Calu3 (cell line): ENCODE data around the gene PSMG4. TPM values are rescaled to one million over a fixed set of nuclear protein-coding genes. Genes with fewer than 3 reads are reported as not detected.
"Not testable (repeated sequence)": the region's sequence is repeated elsewhere in the genome, so short reads cannot be mapped to it uniquely, and the experiment has no call there.

Experiments
- BruUV-seq: library from RNA; stranded (reverse); fragments of 400-500 nt; replicated peaks from 2 replicates; lab custom pipeline; 2021; lab: Mats Ljungman, UMichigan
- CTCF ChIA-PET: fragments of 300-600 bp; sonication (Branson Sonifier 250); formaldehyde crosslinking; loops from one replicate; lab custom pipeline; 2022; ENCODE audit warnings: antibody characterized with exemption; lab: Charles Lee
- DNase-seq: peaks from one replicate; pipeline ENCODE4 v3.0.0; 2022
- H3K27ac Mint-ChIP-seq: one replicate; pipeline ENCODE4 v1.8.0; 2022; ENCODE audit warnings: mixed read lengths; ENCODE audit not compliant: unreplicated experiment
- H3K27me3 Mint-ChIP-seq: one replicate; pipeline ENCODE4 v1.8.0; 2022; ENCODE audit warnings: mixed read lengths; ENCODE audit not compliant: unreplicated experiment
- H3K36me3 Mint-ChIP-seq: one replicate; pipeline ENCODE4 v1.8.0; 2022; ENCODE audit warnings: mild to moderate bottlenecking, moderate library complexity, mixed read lengths; ENCODE audit not compliant: insufficient read depth, unreplicated experiment
- H3K4me1 Mint-ChIP-seq: one replicate; pipeline ENCODE4 v1.8.0; 2022; ENCODE audit warnings: mild to moderate bottlenecking, low read depth, mixed read lengths; ENCODE audit not compliant: unreplicated experiment
- H3K4me3 Mint-ChIP-seq: one replicate; pipeline ENCODE4 v1.8.0; 2022; ENCODE audit warnings: mild to moderate bottlenecking, low read depth, moderate library complexity, mixed read lengths; ENCODE audit not compliant: unreplicated experiment
- H3K9me3 Mint-ChIP-seq: one replicate; pipeline ENCODE4 v1.8.0; 2022; ENCODE audit warnings: low read depth, mixed read lengths; ENCODE audit not compliant: unreplicated experiment
- intact Hi-C: fragments of 100-400 bp; cut with micrococcal nuclease; formaldehyde crosslinking; loops from one replicate; pipeline ENCODE4 v1.10.0; 2022; ENCODE audit not compliant: unreplicated experiment
- total RNA-seq: library from RNA; stranded (reverse); gene quantifications from 2 replicates; pipeline ENCODE4 v1.2.3, GENCODE V29; 2022
- TF ChIP-seq, protein P1 (sequence below): fragments of 200-600 bp; IDR thresholded peaks from one replicate; pipeline ENCODE4 v1.8.0; 2022; ENCODE audit warnings: antibody characterized with exemption; ENCODE audit not compliant: unreplicated experiment

Gene PSMG4
- total RNA-seq, 1 experiment from 2014 or later: 17.6 TPM

DNA sequence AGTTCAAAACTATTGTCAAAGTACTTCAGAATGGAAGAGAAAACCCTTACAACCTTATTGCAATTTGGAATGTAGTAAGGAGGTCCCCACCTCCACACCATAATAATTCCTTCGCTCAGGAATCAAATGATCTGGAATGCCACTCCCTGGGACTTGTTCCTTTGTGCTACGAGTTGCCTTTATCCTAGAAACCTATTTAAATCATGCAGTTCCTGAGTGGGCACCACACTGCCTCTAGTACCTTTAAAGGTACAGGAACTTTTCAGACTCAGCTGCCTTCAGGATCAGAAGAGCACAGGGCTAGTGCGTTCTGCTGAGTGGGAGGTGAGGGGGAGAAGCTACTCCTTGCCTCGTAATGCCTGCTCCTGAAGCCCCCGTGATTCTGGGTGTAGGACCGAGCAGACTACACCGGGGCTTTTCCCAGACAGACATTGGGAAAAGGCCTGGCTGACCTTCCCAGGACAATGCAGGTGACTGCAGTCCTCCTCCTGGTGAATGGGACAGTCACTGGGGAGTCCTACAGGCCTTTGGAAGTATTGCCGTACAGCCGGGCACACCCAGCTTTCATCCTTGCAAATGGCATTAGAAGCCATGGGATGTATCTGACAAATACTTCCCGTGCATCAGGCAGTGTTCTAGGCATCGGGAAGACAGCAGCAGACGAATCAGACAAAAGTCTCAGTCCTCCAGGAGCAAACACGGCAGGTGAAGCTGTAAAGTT lies 19.5 kb upstream of the PSMG4 start:
- Mint-ChIP-seq H3K9me3 (no peaks in the 10 kb centered on the region), H3K4me1 (no peaks in the 10 kb centered on the region), H3K4me3 (no peak overlapping the region), H3K27me3 (peaks cover 75% of the 10 kb centered on the region), H3K27ac (no peak overlapping the region), H3K36me3 (no peaks in the 10 kb centered on the region)
- no TSS peak for BruUV-seq
- intact Hi-C loops: no loop called here
- TF ChIP-seq, protein P1, sequence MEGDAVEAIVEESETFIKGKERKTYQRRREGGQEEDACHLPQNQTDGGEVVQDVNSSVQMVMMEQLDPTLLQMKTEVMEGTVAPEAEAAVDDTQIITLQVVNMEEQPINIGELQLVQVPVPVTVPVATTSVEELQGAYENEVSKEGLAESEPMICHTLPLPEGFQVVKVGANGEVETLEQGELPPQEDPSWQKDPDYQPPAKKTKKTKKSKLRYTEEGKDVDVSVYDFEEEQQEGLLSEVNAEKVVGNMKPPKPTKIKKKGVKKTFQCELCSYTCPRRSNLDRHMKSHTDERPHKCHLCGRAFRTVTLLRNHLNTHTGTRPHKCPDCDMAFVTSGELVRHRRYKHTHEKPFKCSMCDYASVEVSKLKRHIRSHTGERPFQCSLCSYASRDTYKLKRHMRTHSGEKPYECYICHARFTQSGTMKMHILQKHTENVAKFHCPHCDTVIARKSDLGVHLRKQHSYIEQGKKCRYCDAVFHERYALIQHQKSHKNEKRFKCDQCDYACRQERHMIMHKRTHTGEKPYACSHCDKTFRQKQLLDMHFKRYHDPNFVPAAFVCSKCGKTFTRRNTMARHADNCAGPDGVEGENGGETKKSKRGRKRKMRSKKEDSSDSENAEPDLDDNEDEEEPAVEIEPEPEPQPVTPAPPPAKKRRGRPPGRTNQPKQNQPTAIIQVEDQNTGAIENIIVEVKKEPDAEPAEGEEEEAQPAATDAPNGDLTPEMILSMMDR: no peak
- DNase-seq: no peak
- CTCF ChIA-PET: no interaction called here

DNA sequence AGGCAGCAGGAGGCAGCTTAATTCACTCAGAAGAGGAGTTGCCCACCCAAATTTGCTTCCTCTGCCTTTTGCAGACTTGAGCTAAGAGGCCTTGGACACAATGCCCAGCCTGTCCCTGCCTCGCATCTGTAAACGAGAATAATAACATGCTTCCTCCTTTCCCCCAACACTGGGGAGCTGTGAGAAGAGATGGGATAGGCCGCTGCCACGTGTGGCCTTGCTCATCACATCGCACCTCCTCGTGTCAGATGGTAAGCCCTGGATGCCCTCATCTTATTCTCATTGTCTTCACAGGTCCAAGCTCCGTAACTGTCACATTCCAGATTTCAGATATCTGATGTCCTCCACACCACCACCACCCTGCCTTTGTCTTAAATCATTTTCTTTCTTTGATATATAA lies 18.2 kb upstream of the PSMG4 start:
- no TSS peak for BruUV-seq
- Mint-ChIP-seq H3K4me3 (no peak overlapping the region), H3K36me3 (no peaks in the 10 kb centered on the region), H3K4me1 (no peaks in the 10 kb centered on the region), H3K27ac (no peak overlapping the region), H3K9me3 (no peaks in the 10 kb centered on the region), H3K27me3 (peaks cover 75% of the 10 kb centered on the region)
- TF ChIP-seq, protein P1: no peak
- CTCF ChIA-PET: no interaction called here
- DNase-seq: no peak
- intact Hi-C loops: no loop called here

DNA sequence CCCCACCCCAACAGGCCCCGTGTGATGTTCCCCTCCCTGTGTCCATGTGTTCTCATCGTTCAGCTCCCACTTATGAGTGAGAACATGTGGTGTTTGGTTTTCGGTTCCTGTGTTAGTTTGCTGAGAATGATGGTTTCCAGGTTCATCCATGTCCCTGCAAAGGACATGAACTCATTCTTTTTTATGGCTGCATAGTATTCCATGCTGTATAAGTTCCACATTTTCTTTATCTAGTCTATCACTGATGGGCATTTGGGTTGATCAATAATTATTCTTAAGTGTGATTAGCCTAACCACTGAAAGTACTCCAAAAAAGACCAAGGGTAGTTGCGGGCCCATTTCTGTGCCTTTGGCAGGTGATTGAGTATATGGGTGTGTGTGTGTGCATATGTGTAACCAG lies 17.0 kb upstream of the PSMG4 start:
- H3K36me3 Mint-ChIP-seq, H3K27ac Mint-ChIP-seq, H3K9me3 Mint-ChIP-seq, CTCF ChIA-PET, H3K4me3 Mint-ChIP-seq, BruUV-seq, H3K4me1 Mint-ChIP-seq, intact Hi-C loops, DNase-seq: not testable (repeated sequence)
- H3K27me3 Mint-ChIP-seq: peaks cover 74% of the 10 kb centered on the region

DNA sequence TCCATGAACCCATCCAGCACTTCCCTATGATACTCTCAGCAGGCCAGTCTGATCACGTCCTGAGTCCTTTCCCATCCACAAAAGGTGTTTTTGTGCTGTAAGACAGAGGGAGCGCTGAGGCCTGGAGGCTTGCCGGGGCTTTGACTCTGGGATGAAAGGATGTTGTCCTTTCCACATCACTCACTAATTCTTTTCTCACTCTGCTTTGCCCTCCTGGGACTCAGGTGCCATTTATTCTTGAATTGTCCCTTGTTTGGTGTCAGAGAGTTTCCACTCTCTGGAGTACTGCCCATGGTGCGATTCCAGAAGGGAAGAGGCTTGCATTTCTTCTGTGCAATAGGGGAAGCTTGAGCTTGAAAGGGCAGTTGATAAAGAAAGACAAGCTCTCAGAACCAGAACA lies 16.0 kb upstream of the PSMG4 start:
- H3K27ac Mint-ChIP-seq: no peak overlapping the region
- H3K27me3 Mint-ChIP-seq: peaks cover 69% of the 10 kb centered on the region
- H3K9me3 Mint-ChIP-seq: no peaks in the 10 kb centered on the region
- BruUV-seq: no TSS peak
- DNase-seq: no peak
- H3K4me3 Mint-ChIP-seq: no peak overlapping the region
- H3K4me1 Mint-ChIP-seq: no peaks in the 10 kb centered on the region
- TF ChIP-seq, protein P1: no peak
- H3K36me3 Mint-ChIP-seq: peaks cover 3% of the 10 kb centered on the region
- CTCF ChIA-PET: no interaction called here
- intact Hi-C loops: no loop called here
